HG02798 (cell line): ENCODE measurements around the gene SEMA3F.

Source experiments
- ATAC-seq: cut with Tn5 transposase; IDR thresholded peaks from one replicate; pipeline ENCODE4 v1.9.1; 2021; ENCODE audit warnings: mild to moderate bottlenecking; ENCODE audit not compliant: unreplicated experiment, poor library complexity

Gene SEMA3F

DNA sequence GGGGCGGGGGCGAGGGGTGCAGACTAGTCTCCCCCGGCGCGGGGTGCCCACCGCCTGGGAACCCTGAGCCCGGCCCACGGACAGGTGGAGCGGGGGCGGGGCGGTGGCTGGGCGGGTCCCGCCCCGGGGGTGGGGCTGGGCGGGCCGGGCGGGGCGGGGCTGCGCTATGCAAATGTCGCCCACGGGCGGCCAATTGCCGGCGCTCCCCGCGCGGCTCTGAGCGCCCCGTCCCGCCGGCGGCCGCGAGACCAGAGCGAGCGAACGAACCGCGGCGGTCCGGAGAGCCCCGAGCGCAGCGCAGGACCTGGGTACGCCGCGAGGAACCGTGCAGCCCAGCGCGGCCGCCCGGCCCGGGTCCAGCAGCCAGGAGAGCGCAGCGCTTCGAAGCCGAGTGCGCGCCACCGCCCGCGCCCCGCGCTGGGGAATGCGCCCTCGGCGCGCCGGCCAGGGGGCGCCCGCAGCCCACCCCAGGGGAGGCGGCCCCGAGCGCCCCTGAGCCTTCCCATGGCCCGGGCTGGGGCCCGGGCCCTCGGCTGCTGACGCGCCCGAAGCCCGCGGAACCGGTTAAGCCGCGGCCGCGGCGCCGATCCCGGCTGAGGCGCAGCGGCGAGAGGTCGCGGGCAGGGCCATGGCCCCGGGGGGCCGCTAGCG lies at the start of gene SEMA3F:
Gene SEMA3F, plus strand, starts transcription at position 485 of the 651 bp plus-strand sequence. CDS start 4,299 bp downstream, outside the sequence.
- ATAC-seq, result peak; percentile 74

DNA sequence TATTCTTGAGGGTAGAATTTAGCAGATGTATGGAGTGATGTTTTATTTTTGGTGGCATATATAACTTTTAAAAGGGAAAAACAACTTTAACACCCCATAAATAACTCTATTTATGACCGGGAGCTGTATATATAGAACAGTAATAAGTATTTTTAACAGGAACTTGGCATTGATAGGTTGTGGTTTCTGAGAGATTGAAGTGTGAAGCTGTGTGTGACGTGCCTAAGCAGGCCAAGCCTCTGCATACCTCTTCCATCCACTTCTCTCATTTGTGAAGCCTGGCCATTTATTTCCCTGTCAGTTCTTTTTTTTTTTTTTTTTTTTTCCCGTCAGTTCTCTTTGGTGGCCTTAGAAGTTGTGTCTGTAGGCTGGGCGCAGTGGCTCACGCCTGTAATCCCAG lies 43.4 kb upstream of the SEMA3F start:
- ATAC-seq, result no peak

DNA sequence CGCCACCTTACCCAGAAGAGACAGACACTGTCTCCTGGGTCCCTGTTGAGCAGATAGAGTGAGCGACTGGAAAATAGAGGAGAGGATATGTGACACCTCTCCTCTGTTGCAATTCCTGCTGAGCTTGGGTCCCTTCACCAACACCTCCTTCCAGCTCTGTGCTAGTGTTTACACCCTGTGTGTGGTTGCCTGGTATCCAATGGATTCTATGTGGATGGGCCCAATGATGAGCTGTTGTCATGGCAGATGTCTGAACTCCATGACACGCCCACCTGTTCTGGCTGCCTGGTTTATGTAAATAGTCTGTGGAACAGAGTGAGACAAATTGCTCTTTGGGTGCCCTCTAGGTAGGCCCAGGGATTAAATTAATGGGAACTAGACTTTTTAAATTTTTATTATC lies 42.7 kb upstream of the SEMA3F start:
- no peak for ATAC-seq

DNA sequence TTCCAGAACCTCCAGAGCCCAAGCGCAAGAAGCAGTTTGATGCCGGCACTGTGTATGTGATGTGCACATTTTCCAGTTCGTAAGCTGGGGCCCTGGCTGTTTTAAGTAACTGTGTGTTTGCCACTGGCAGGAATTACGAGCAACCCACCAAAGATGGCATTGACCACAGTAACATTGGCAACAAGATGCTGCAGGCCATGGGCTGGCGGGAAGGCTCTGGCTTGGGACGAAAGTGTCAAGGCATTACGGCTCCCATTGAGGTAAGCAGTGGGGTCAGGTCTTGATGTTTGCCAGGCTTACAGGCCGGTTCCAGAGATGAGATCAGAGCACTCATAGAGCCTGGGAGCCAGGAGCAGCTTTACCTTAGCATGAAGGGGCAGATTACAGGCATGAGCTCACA lies 38.0 kb upstream of the SEMA3F start:
- ATAC-seq, result no peak

DNA sequence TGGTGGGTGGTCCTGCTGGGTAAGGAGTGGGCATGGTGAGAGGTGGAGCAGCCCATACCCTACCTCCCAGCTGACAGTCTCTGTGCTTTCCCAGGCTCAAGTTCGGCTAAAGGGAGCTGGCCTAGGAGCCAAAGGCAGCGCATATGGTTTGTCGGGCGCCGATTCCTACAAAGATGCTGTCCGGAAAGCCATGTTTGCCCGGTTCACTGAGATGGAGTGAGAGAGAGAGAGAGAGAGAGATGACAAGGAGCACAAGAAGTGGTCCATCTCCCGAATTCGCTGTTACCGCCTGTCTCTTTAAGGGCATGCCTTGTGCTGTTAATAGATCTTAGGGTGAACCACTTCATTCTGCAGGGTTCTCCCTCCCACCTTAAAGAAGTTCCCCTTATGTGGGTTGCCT lies 36.9 kb upstream of the SEMA3F start:
- ATAC-seq, result no peak

DNA sequence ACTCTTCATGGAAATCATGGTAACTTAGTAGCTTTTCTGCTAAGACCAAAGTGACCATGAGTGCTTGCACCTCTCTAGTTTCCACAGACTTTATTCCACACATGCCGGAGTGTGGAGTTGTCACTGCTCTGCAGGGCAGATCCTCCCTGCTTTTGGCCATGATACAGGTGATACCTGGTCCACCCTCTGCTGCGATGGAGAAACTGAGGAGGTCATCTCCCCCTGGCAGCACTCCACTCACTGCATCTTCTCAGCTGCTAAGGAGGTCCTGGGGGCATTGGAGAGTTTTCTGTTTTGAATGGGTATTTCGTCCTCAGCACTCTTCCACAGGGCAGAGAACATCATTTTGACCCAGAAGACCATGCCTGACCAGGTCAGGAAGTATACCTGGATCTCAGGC lies 35.3 kb upstream of the SEMA3F start:
- no peak for ATAC-seq

DNA sequence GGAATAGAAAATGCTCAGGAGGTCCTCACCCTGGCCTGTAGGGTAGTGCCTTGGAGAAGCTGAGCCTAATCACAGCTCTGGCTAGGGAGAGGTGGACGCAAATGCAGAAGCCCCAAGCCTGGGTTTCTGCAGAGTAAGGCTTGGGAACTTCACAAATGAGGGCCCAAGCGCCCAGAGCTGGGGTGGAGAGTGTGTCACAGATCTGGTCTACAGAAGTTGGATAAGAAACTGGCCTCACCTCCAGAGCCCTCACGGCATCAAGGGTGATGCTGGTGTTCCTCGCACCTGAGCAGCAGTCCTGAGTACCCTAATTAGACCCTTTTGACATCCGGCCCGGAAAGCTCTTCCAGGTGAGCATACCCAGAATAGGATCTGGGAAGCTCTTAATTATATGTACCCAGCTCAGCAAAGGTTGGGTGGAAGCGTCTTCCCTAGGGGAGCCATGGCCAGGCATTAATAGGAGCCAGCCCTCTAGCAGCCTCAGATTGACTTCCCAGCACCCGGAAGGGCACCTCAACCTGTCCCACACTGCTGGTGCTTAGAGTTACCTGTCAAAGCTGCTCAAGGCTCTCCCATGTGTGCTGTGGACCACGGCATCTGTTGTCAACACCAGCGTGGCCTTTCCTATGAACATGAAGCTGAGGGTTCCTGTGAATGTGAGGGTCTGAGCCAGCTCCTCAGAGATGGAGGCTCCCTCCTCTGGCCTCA lies 34.6 kb upstream of the SEMA3F start:
- ATAC-seq, result no peak

DNA sequence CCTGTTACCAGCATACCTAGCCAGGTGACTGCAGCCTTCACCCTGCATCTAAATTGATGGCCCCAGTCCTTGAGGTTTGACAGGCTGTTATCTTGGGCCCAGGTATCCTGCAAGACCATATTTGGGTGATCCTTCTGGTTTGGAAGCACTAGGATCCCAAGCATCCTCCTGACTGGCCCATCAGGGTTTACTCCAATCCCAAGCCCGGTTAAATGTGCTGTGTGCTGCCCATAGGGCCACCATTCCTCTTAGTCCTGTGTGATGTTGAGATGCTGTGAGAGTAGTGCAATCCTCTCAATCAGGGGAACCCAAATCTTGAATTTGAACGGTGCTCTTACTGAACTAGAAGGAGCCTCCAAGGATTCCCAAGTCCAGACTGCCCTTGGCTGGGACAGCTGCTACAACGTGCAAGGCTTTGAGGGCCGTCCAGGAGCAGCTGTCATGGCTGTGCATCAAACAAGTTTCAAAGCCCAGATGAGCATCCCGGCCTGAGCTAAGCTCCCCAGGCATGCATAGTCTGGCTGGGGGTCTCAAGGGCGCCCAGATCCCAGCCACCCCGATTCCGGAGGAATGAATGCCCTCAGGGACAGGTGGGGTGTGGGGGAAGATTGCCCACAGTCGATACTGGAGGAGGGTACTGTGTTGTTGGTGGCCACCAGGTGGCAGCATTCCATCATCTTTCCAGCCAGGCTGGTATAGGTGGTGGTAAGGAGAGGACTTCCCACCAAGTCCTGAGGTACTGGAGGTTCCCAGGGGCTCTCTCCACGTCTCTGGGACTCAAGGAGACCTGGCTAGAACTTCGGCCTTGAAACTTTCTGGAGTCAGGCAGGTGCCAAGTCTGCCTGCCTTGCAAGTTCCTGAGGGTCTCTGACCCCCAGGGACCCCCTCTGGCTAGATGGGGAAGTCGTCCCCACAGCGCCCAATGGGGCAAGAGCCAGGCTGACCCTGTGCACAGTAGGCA lies 33.8 kb upstream of the SEMA3F start:
- peak; percentile 65 for ATAC-seq

DNA sequence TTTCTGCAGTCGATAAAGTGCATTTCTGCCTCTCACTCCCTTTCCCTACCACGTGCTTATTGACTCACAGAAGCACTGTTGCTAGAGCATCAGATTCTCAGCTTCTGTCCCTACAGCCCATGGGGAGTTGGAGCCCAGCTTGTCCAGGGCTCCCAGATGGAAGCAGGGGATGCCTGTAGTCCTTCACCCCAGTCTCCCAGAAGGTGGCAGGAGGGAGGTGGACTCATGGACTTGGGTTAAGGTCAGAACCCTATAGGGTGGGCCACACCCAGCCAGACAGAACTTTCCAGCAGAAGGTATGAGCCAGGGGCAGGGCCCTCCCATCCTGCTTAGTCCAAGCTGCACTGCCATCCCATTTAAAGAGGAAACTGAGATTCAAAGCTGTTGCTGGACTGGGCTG lies 33.1 kb upstream of the SEMA3F start:
- no peak for ATAC-seq

DNA sequence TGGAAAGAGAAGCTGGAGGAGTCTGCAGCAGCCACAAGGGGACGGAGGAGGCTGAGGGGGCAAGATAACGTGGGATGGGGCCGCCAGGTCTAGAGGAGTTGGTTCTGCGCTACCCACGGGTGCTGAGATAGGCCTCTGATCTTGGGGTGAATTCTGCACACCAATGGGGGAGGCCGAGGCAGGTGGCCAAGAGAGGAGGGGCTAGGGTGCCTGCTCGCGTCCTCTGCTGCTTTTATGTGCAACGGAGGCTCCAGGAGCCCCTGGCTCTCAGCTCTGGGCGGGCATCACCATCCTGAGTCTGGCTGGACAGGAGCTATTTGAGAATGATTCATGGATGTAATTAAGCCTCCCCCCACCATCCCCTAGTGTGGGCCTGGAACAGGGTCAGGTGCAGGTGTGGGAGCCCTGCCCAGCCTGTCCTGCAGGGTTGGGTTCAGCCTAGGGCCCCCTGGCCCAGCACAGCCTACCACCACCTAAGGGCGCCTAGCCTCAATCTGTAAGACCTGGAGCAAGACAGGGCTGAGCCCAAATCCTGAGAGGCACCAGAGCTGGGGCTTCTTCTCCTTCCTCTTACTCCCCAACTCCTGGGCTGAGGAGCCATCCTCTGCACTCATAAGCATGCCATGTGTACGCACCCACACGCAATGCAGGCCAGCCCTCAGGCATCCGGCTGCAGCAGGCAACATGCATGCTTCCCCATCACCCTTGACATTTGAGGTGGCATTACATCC lies 32.3 kb upstream of the SEMA3F start:
- ATAC-seq, result no peak

DNA sequence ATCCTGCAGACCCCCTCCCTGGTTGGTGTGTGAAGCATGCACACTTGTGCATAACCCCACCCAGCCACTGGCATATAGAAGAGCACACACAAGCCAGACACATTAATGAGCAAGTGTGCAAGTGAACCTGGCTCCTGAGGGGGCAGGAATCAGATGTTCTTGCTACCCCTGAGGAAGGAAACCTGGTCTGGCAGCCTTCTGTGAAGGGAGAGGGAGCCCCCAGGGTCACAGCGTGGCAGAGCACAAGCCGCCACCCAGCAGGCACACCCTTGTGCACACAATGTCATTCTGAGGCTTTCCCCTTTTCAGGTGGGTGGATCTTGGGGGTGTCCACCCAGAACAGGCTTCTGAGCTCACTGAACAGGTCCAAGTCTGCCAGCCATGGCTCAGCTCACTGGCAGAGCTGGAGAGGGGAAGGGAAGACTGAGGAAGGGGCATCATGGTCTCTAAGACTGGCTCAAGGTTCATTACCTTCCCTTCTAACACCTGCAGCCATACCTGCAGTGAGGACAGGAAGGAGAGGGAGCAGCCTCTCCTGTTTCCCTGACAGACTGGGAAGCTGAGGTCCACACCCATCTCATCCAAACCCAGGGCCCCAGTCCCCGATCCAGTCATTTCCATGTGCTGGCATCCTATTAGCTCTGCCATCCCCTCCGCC lies 31.6 kb upstream of the SEMA3F start:
- ATAC-seq, result no peak

DNA sequence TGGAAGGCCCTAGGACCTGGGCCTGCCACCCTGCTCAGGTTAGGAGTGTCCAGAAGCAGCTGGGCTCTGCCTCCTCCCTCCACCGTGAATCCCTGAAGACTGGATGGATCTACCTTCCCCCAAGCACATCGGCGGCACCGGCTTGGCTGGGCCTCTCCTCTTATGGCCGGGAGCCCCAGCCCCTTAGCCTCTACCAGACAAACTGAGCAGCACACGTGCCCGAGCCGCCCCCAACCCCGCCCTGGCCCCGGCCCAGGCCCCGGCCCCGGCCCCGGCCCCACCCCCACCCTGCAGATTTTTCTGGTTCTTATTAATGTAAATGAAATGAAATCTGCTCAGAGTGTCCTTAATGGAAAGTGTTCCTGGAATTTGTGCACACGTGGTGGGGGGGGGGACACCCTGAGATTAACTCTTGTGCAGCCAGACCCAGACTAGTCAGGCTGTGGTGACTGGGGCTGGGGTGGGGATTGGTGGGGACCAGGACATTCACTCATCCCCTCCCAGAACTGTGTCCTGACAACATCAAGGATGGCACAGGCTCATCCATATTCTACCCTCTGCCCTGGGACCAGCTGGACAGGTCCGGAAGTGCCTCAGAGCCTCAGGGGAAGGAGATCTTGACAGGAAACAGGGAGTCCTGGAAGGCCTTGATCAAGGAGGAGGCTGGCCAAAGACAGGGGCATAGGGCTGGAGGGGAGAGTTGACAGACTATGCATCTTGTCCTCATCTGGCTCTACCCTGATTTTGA lies 30.9 kb upstream of the SEMA3F start:
- no peak for ATAC-seq

DNA sequence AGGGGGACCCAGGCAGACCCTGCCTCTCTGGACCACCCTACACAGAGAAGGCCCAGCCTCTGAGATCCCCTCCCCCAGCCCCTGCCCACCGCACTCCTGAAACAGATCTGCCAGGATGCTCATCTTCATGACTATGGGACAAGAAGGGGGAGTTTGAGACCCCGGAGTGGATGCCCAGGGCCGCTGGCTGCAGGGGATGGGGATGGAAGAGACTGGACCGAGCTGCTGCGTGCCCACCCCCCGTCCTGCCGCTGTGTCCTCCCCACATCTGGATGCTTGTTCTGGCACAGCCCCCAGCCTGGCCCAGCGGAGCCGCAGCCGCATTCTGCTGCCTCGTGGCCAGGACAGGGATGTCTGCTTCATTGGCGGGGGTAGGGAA lies 30.3 kb upstream of the SEMA3F start:
- no peak for ATAC-seq

DNA sequence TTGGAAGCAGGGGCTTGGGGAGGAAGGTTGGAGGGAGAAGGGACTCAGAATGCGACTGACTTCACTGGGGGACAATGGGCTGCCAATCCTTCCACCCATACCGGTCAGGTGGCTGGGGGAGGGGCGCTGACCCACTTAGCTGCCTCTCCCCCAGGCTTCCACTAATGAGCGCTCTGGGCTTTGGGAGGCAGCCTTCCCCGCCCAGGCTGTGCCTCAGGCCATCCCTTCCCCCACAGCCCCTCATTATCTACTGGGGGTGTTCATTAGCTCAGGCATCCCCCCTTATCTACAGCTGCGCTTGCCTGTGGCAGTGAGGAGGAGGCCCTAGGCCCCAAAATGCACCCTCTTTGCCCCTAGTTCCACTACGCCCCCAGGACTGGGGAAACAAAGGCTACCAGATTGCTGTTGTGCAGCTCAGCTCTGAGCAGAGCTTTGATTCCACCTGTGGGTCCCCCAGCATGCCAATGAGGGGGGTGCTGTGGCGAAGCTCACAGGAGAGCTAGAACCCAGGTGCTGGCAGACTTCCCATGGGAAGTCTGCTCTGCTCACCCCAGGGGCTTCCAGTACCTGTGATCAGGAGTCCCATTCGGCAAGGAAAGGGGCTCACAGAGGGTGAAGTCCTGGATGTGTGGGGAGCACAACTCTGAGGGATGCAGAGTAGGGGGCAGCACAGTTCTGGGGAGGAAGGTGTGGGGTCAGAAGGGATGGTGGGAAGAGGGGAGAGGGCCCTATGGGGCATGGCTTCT lies 29.4 kb upstream of the SEMA3F start:
- no peak for ATAC-seq

DNA sequence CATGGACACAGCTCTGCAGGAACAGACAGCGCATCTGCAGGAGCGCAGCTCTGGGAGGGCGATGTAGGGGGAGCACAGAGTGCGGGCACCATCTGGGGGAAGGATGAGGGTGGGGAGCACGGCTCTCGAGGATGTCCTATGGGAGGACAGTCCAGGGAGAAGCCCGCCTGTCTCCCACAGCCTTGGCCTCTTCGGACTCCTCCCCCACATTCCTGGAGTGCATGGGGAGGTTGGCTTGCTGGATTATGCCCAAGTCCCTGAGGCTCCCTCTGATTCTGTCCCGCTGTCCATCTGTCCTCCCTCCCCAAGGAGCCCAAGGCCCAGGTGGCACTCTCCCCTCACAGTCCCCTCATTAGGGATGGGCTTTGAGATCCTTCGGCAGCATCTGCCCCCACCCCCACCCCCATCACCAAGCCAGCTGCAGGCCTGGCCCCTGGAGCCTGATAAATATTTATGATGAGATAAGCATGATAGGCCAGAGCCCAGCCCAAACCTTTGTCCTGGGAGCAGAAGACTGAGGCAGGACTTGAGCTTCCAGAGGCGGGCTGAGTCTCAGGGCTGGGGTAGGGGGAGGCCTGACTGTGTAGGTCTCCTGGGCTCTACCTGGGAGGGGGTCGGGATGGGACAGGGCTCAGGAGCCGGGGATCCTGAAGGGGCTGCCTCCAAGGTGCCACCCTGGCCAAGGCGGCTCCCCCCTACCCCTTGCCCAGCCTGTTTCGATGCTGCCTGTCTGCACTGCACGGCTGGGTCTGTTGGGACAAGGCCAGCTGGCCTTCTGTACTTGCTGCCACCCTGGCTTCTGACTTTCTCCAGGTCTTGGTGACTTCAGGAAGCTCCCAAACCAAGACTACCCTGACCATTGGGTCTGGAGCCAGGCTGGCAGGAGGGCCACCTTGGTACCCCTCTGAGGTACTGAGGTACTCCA lies 28.6 kb upstream of the SEMA3F start:
- no peak for ATAC-seq

DNA sequence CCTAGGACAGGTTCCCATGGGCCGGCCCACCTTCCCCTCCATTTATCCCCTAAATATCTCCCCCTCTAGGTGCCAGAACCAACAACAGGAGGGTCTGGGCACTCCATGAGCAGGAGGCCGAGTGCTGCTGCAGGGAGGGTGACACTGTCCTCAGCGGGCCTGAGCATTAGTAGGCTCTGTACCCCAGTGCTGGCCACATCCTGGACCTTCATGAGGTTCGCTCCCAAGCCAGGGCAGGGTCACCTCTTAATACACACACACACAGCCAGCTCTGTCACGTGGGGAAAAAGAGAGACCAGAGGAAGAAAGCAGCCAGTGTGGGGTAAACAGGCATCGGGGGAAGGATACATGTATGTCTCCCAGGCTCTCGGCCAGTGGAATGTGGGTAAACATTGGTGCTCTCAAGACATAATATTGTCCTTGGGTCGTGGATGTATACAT lies 27.9 kb upstream of the SEMA3F start:
- ATAC-seq, result no peak

DNA sequence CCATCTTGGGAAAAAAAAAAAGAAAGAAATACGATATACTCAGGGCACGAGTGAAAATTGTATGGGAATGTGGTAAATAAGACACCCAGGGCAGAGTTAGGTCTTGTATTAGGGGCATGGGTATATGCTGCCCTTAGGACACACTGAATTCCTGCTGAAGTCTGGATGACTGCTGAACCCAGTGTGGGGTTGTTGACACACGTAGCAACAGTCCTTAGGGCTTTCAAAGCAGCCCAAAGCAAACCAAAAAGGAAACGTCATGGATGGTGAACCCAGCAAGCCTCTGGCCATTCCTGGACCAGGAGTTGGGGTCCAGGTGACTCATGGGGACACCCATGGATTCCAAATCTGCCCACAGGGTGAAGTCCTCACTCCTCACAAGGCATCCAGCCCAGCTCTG lies 27.1 kb upstream of the SEMA3F start:
- no peak for ATAC-seq
